Spleen (tissue), 11 donors: ENCODE data around the gene ADGRV1. TPM values are rescaled to one million over a fixed set of nuclear protein-coding genes. Genes with fewer than 3 reads are reported as not detected.

Experiments used
- DNase-seq: peaks from one replicate; pipeline ENCODE4 v3.0.0-alpha.2; 2020
- H3K27ac ChIP-seq, 8 donors: fragments of 200-600 bp; sonication (generic) in 7 of 8; 1 replicate in 4 of 8; 2 replicates in 4 of 8; pipeline versions ENCODE4 v1.5.0 to v1.8.0; 2016 to 2021; ENCODE audit warnings: inconsistent platforms in 4 of 8, mild to moderate bottlenecking in 4 of 8, moderate library complexity in 1 of 8
- H3K27me3 ChIP-seq, 7 donors: fragments of 200-600 bp; sonication (generic) in 6 of 7; replicated peaks in 1 of 7; 1 replicate in 4 of 7; 2 replicates in 3 of 7; pipeline versions ENCODE4 v1.5.0 to v1.8.0; 2016 to 2021; ENCODE audit warnings: inconsistent platforms in 3 of 7, mild to moderate bottlenecking in 1 of 7
- H3K36me3 ChIP-seq, 6 donors: fragments of 200-600 bp; sonication (generic) in 5 of 6; 1 replicate in 4 of 6; 2 replicates in 2 of 6; pipeline versions ENCODE4 v1.5.0 to v1.8.0; 2016 to 2021; ENCODE audit warnings: inconsistent platforms in 2 of 6
- H3K4me1 ChIP-seq, 6 donors: fragments of 200-600 bp; sonication (generic) in 5 of 6; 1 replicate in 3 of 6; 2 replicates in 3 of 6; pipeline versions ENCODE4 v1.5.0 to v1.8.0; 2016 to 2021; ENCODE audit warnings: inconsistent platforms in 3 of 6
- H3K4me3 ChIP-seq, 8 donors: fragments of 200-600 bp; sonication (generic) in 7 of 8; 1 replicate in 4 of 8; 2 replicates in 4 of 8; pipeline versions ENCODE4 v1.5.0 to v1.8.0; 2016 to 2021; ENCODE audit warnings: inconsistent platforms in 4 of 8, mild to moderate bottlenecking in 4 of 8, moderate library complexity in 2 of 8
- H3K9me3 ChIP-seq, 8 donors: fragments of 200-600 bp; sonication (generic) in 7 of 8; 1 replicate in 4 of 8; 2 replicates in 4 of 8; pipeline versions ENCODE4 v1.5.0 to v1.8.0; 2016 to 2021; ENCODE audit warnings: inconsistent platforms in 4 of 8
- POLR2A ChIP-seq, 3 donors: fragments of 450-650 bp; IDR thresholded peaks; one replicate each; pipeline ENCODE4 v1.5.1; 2017; ENCODE audit warnings: antibody characterized with exemption in 3 of 3, mild to moderate bottlenecking in 1 of 3
- POLR2AphosphoS5 ChIP-seq, 3 donors: sonication (generic); formaldehyde crosslinking; IDR thresholded peaks; one replicate each; pipeline ENCODE4 v1.5.1; 2017; ENCODE audit warnings: antibody characterized with exemption in 3 of 3
- WGBS, 5 donors: extraction: QIAGEN DNeasy Blood & Tissue Kit in 3 of 5; methylation state at CpG; one replicate each; pipeline versions ENCODE4 v1.1.5 to v1.1.7; 2013 to 2018; 5-methylcytosine and 5-hydroxymethylcytosine counted together
- intact Hi-C: fragments of 100-400 bp; cut with DNase I; formaldehyde crosslinking; loops from one replicate; pipeline ENCODE4 v1.15.0; 2023; ENCODE audit warnings: low total_unique reads
- polyA plus RNA-seq, 3 donors: library from polyadenylated mRNA; stranded (reverse); fragments of 200-250 nt; gene quantifications; one replicate each; pipeline ENCODE4 v1.2.1, GENCODE V29; 2013
- total RNA-seq, 7 donors: library from RNA; depleted of rRNA in 3 of 7; stranded (reverse); fragments of >200 nt in 3 of 7; fragmentation: NEBNext Ultra II Directional in 4 of 7; extraction: Animal tissue kit (Norgen Biotek cat#: 25700) in 4 of 7; gene quantifications; one replicate each; pipeline versions ENCODE4 v1.1.0 to v1.2.1, GENCODE V29; 2016 to 2021
- TF ChIP-seq, protein P1 (sequence below), 11 experiments: fragments of 200-600 bp in 7 of 11; fragments of 450-650 bp in 4 of 11; sonication (generic) in 4 of 11; IDR thresholded peaks in 8 of 11; conservative IDR thresholded peaks in 3 of 11; 1 replicate in 7 of 11; 2 replicates in 4 of 11; pipeline versions ENCODE4 v1.4.0 to v1.8.0; 2016 to 2021; ENCODE audit warnings: antibody characterized with exemption in 11 of 11, inconsistent platforms in 4 of 11, mild to moderate bottlenecking in 1 of 11
- donor health status: healthy with polysubstance abuse.
- donor health status: DM: no; HTN: no; CAD: no; lungs with moderate emphysema.
- donor health status: DM: no; HTN: no; CAD: no.
- donor health status: Bipolar disorder and iron deficiency.
- donor health status: healthy.
- donor health status: DM: no; HTN: no; CAD: no.
- donor health status: DM: yes; HTN: yes; CAD: no.

Gene ADGRV1
- total and polyA plus RNA-seq, 10 donors = 0.08 to 0.69 (median 0.28) TPM; not detected in 3

GRCh38 chr5:91122651-91123050 is 564.1 kb downstream of the ADGRV1 start:
- WGBS, 5 donors = 69 to 85% (median 76%) methylated on average over 2 of the region's 2 CpGs
- DNase-seq = no peak
- Histone ChIP-seq H3K36me3 (no peaks in the 10 kb centered on the region), H3K9me3 (no peaks in the 10 kb centered on the region), H3K4me3 (no peak overlapping the region), H3K4me1 (peaks cover 0 to 22% (median 8%) of the 10 kb centered on the region in 6 donors), H3K27ac (peak overlapping the region in 4 of 8 donors; percentile 5 to 45 (median 16)), H3K27me3 (no peaks in the 10 kb centered on the region)
- intact Hi-C loops = no loop called here
- TF ChIP-seq POLR2A (IDR thresholded peaks at IDR 0.05) (no peak), POLR2AphosphoS5 (IDR thresholded peaks at IDR 0.05) (no peak)
- TF ChIP-seq, protein P1, sequence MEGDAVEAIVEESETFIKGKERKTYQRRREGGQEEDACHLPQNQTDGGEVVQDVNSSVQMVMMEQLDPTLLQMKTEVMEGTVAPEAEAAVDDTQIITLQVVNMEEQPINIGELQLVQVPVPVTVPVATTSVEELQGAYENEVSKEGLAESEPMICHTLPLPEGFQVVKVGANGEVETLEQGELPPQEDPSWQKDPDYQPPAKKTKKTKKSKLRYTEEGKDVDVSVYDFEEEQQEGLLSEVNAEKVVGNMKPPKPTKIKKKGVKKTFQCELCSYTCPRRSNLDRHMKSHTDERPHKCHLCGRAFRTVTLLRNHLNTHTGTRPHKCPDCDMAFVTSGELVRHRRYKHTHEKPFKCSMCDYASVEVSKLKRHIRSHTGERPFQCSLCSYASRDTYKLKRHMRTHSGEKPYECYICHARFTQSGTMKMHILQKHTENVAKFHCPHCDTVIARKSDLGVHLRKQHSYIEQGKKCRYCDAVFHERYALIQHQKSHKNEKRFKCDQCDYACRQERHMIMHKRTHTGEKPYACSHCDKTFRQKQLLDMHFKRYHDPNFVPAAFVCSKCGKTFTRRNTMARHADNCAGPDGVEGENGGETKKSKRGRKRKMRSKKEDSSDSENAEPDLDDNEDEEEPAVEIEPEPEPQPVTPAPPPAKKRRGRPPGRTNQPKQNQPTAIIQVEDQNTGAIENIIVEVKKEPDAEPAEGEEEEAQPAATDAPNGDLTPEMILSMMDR (IDR thresholded peaks at IDR 0.05 in 8 of 11, conservative IDR thresholded peaks at IDR 0.05 in 3 of 11) = no peak

GRCh38 chr5:91123291-91123690 is 564.7 kb downstream of the ADGRV1 start:
- intact Hi-C loops = no loop called here
- WGBS, 5 donors = 44 to 60% (median 56%) methylated on average over 3 of the region's 3 CpGs
- H3K4me3 ChIP-seq = no peak overlapping the region
- H3K27me3 ChIP-seq = no peaks in the 10 kb centered on the region
- TF ChIP-seq POLR2AphosphoS5 (IDR thresholded peaks at IDR 0.05) (no peak), POLR2A (IDR thresholded peaks at IDR 0.05) (no peak)
- TF ChIP-seq, protein P1 (IDR thresholded peaks at IDR 0.05 in 8 of 11, conservative IDR thresholded peaks at IDR 0.05 in 3 of 11) = no peak
- DNase-seq = no peak
- H3K4me1 ChIP-seq = peaks cover 0 to 22% (median 8%) of the 10 kb centered on the region in 6 donors
- H3K36me3 ChIP-seq = no peaks in the 10 kb centered on the region
- peak overlapping the region in 1 of 8 donors; percentile 45 for H3K27ac ChIP-seq
- no peaks in the 10 kb centered on the region for H3K9me3 ChIP-seq

- Histone ChIP-seq H3K4me1 (peaks cover 0 to 22% (median 8%) of the 10 kb centered on the region in 6 donors), H3K4me3 (no peak overlapping the region), H3K27me3 (no peaks in the 10 kb centered on the region), H3K9me3 (no peaks in the 10 kb centered on the region), H3K27ac (peak overlapping the region in 1 of 8 donors; percentile 45), H3K36me3 (no peaks in the 10 kb centered on the region)
- WGBS, 5 donors = 34 to 73% (median 40%) methylated on average over 4 of the region's 4 CpGs
- TF ChIP-seq POLR2A (IDR thresholded peaks at IDR 0.05) = no peak
- TF ChIP-seq, protein P1 (IDR thresholded peaks at IDR 0.05 in 8 of 11, conservative IDR thresholded peaks at IDR 0.05 in 3 of 11) = no peak
- no peak for TF ChIP-seq POLR2AphosphoS5 (IDR thresholded peaks at IDR 0.05)
- intact Hi-C loops = no loop called here
- no peak for DNase-seq
Measured at GRCh38 chr5:91123901-91124300, 565.3 kb downstream of the ADGRV1 start.

DNA sequence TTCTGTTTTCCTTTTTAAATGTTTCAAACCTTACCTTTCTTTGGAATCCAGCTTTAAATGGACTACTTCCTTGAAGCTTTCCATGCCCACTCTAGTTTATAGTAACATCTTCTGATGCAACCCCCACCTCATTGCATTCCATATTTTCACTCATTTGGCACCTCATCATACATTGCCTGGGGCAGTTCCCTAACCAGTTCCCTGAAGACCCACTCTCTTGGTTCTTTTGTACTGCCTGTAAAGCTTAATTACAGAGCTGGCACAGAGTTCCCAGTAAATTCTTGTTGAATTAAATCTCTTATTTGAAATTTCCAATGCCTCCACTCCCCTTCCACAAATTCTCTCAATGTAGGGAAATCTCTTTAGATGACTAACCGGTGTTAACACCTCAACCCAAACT is 567.3 kb downstream of the ADGRV1 start:
- no peaks in the 10 kb centered on the region for H3K36me3 ChIP-seq
- H3K27ac ChIP-seq = no peak overlapping the region
- no peak overlapping the region for H3K4me3 ChIP-seq
- no peak for DNase-seq
- H3K9me3 ChIP-seq = peaks cover 0 to 2% (median 0%) of the 10 kb centered on the region in 8 donors
- TF ChIP-seq POLR2AphosphoS5 (IDR thresholded peaks at IDR 0.05) = no peak
- TF ChIP-seq, protein P1 (IDR thresholded peaks at IDR 0.05 in 8 of 11, conservative IDR thresholded peaks at IDR 0.05 in 3 of 11) = no peak
- no peak for TF ChIP-seq POLR2A (IDR thresholded peaks at IDR 0.05)
- peaks cover 0 to 22% (median 8%) of the 10 kb centered on the region in 6 donors for H3K4me1 ChIP-seq
- intact Hi-C loops = no loop called here
- 89 to 94% (median 94%) methylated on average over 1 of the region's 1 CpG for WGBS, 5 donors
- H3K27me3 ChIP-seq = no peaks in the 10 kb centered on the region
